IMR-90 (cell line): ENCODE data around the gene TNS2. TPM values are rescaled to one million over a fixed set of nuclear protein-coding genes. Genes with fewer than 3 reads are reported as not detected.

ENCODE experiments used
- ATAC-seq: fragments of 200-7000 bp; cut with Tn5 transposase; 2 replicates; pipeline ENCODE4 v1.9.1; 2020; ENCODE audit warnings: low read depth, mild to moderate bottlenecking, moderate library complexity
- BruUV-seq: library from RNA; stranded (reverse); fragments of 400-500 nt; replicated peaks from 2 replicates; lab custom pipeline; 2021; lab: Mats Ljungman, UMichigan
- CTCF ChIA-PET: fragments of 300-600 bp; formaldehyde crosslinking; extraction: SDS; loops from one replicate; lab custom pipeline; 2021; ENCODE audit warnings: antibody characterized with exemption; lab: Yijun Ruan, JAX
- POLR2A ChIA-PET: fragments of 300-600 bp; sonication (Branson Sonifier 250); formaldehyde crosslinking; loops from one replicate; lab custom pipeline; 2022; ENCODE audit warnings: antibody characterized with exemption; ENCODE audit not compliant: unreplicated experiment; lab: Charles Lee
- DNase-seq: peaks from one replicate; pipeline ENCODE4 v3.0.0; 2013
- H2AFZ ChIP-seq: replicated peaks from 2 replicates; pipeline ENCODE3; 2013; ENCODE audit warnings: low read length, mild to moderate bottlenecking; ENCODE audit not compliant: poor library complexity
- H2AK5ac ChIP-seq: 2 replicates; pipeline ENCODE4 v1.6.1; 2013; ENCODE audit warnings: low read depth, low read length, inconsistent platforms
- H2AK9ac ChIP-seq: replicated peaks from 2 replicates; pipeline ENCODE3; 2013; ENCODE audit warnings: mild to moderate bottlenecking, low read depth, low read length, moderate library complexity; ENCODE audit not compliant: poor library complexity
- H2BK120ac ChIP-seq: 2 replicates; pipeline ENCODE4 v1.6.1; 2013; ENCODE audit warnings: low read depth, low read length, inconsistent platforms
- H2BK15ac ChIP-seq: 3 replicates; pipeline ENCODE4 v1.6.1; 2013; ENCODE audit warnings: low read depth, low read length, inconsistent platforms
- H2BK20ac ChIP-seq: 2 replicates; pipeline ENCODE4 v1.6.1; 2013; ENCODE audit warnings: low read depth, mild to moderate bottlenecking, inconsistent platforms, low read length, moderate library complexity
- H2BK5ac ChIP-seq: 2 replicates; pipeline ENCODE4 v1.6.1; 2013; ENCODE audit warnings: mild to moderate bottlenecking, low read depth, low read length, inconsistent platforms; ENCODE audit not compliant: poor library complexity, severe bottlenecking
- H3K14ac ChIP-seq: replicated peaks from 2 replicates; pipeline ENCODE4 v1.6.1; 2013; ENCODE audit warnings: low read depth, low read length, inconsistent platforms
- H3K18ac ChIP-seq: 2 replicates; pipeline ENCODE4 v1.6.1; 2013; ENCODE audit warnings: low read depth, low read length, control low read depth
- H3K23ac ChIP-seq: 2 replicates; pipeline ENCODE4 v1.6.1; 2013; ENCODE audit warnings: low read depth, low read length, inconsistent platforms
- H3K27ac ChIP-seq: 2 replicates; pipeline ENCODE4 v1.5.1; 2013; ENCODE audit warnings: mild to moderate bottlenecking, control low read depth, low read length; ENCODE audit not compliant: insufficient read depth
- H3K27me3 ChIP-seq: 2 replicates; pipeline ENCODE4 v1.6.1; 2013; ENCODE audit warnings: low read length; ENCODE audit not compliant: control insufficient read depth, insufficient read depth
- H3K36me3 ChIP-seq: 2 replicates; pipeline ENCODE4 v1.6.1; 2013; ENCODE audit warnings: low read length, mixed read lengths; ENCODE audit not compliant: control insufficient read depth, insufficient read depth
- H3K4ac ChIP-seq: 2 replicates; pipeline ENCODE4 v1.6.1; 2013; ENCODE audit warnings: low read depth, low read length, inconsistent platforms
- H3K4me1 ChIP-seq: 2 replicates; pipeline ENCODE4 v1.6.1; 2013; ENCODE audit warnings: low read length, mixed read lengths; ENCODE audit not compliant: control insufficient read depth, insufficient read depth
- H3K4me2 ChIP-seq: 2 replicates; pipeline ENCODE4 v1.6.1; 2013; ENCODE audit warnings: low read depth, mild to moderate bottlenecking, control low read depth, low read length, moderate library complexity
- H3K4me3 ChIP-seq: 2 replicates; pipeline ENCODE4 v1.5.1; 2013; ENCODE audit warnings: low read depth, mild to moderate bottlenecking, control low read depth, low read length, moderate library complexity; ENCODE audit not compliant: insufficient read depth
- H3K56ac ChIP-seq: 2 replicates; pipeline ENCODE4 v1.6.1; 2013; ENCODE audit warnings: low read length, inconsistent platforms; ENCODE audit not compliant: insufficient read depth; ENCODE audit errors: extremely low read depth
- H3K79me1 ChIP-seq, 2 experiments: 2 replicates each; pipeline ENCODE4 v1.6.1; 2013; ENCODE audit warnings: low read length in 2 of 2, inconsistent platforms in 1 of 2, low read depth in 1 of 2
- H3K9ac ChIP-seq: 2 replicates; pipeline ENCODE4 v1.6.1; 2013; ENCODE audit warnings: low read depth, low read length, control low read depth
- H3K9me1 ChIP-seq: 2 replicates; pipeline ENCODE4 v1.6.1; 2013; ENCODE audit warnings: low read length, inconsistent platforms; ENCODE audit not compliant: insufficient read depth
- H3K9me3 ChIP-seq: 2 replicates; pipeline ENCODE4 v1.6.1; 2013; ENCODE audit warnings: low read length; ENCODE audit not compliant: control insufficient read depth, insufficient read depth
- H4K20me1 ChIP-seq: 2 replicates; pipeline ENCODE4 v1.6.1; 2013; ENCODE audit warnings: low read length, inconsistent platforms; ENCODE audit not compliant: insufficient read depth
- H4K5ac ChIP-seq: 2 replicates; pipeline ENCODE4 v1.6.1; 2013; ENCODE audit warnings: mild to moderate bottlenecking, low read depth, low read length, control low read depth
- H4K8ac ChIP-seq, 2 experiments: 2 replicates each; pipeline ENCODE4 v1.6.1; 2013; ENCODE audit warnings: low read depth in 2 of 2, low read length in 2 of 2, control low read depth in 1 of 2, inconsistent platforms in 1 of 2
- H4K91ac ChIP-seq: 2 replicates; pipeline ENCODE4 v1.6.1; 2013; ENCODE audit warnings: low read depth, low read length, inconsistent platforms; ENCODE audit not compliant: insufficient read depth
- CEBPB ChIP-seq: IDR thresholded peaks from 2 replicates; pipeline ENCODE4 v1.6.1; 2012; ENCODE audit warnings: low read depth, low read length, improper control_type of control experiment
- CTCF ChIP-seq: conservative IDR thresholded peaks from 2 replicates; pipeline ENCODE4 v1.5.1; 2012; ENCODE audit warnings: mild to moderate bottlenecking, low read depth, low read length, improper control_type of control experiment
- ELK1 ChIP-seq: fragments of 150-350 bp; IDR thresholded peaks from 2 replicates; pipeline ENCODE4 v1.6.1; 2016; ENCODE audit warnings: low read depth, mild to moderate bottlenecking, low read length, moderate library complexity, borderline replicate concordance
- FOS ChIP-seq: fragments of 150-350 bp; IDR thresholded peaks from 2 replicates; pipeline ENCODE4 v1.6.1; 2016; ENCODE audit warnings: low read depth, low read length
- MAFK ChIP-seq: IDR thresholded peaks from 2 replicates; pipeline ENCODE4 v1.6.1; 2012; ENCODE audit warnings: low read depth, low read length, improper control_type of control experiment
- MAZ ChIP-seq: IDR thresholded peaks from 2 replicates; pipeline ENCODE4 v1.6.1; 2012; ENCODE audit warnings: low read depth, mild to moderate bottlenecking, low read length, improper control_type of control experiment, moderate library complexity, borderline replicate concordance
- MXI1 ChIP-seq: IDR thresholded peaks from 2 replicates; pipeline ENCODE4 v1.6.1; 2012; ENCODE audit warnings: low read depth, mild to moderate bottlenecking, low read length, moderate library complexity, borderline replicate concordance
- NFE2L2 ChIP-seq: fragments of 150-350 bp; IDR thresholded peaks from 2 replicates; pipeline ENCODE4 v1.6.1; 2016; ENCODE audit warnings: low read depth, mild to moderate bottlenecking, low read length
- RAD21 ChIP-seq: IDR thresholded peaks from 2 replicates; pipeline ENCODE4 v1.6.1; 2012; ENCODE audit warnings: low read length, improper control_type of control experiment
- RCOR1 ChIP-seq: IDR thresholded peaks from 2 replicates; pipeline ENCODE4 v1.6.1; 2012; ENCODE audit warnings: mild to moderate bottlenecking, low read length, improper control_type of control experiment; ENCODE audit not compliant: insufficient replicate concordance
- RFX5 ChIP-seq: IDR thresholded peaks from 2 replicates; pipeline ENCODE4 v1.8.0; 2012; ENCODE audit warnings: low read depth, mild to moderate bottlenecking, low read length, moderate library complexity
- SMC3 ChIP-seq: fragments of 150-350 bp; IDR thresholded peaks from 2 replicates; pipeline ENCODE4 v1.6.1; 2016; ENCODE audit warnings: low read depth, mild to moderate bottlenecking, antibody characterized with exemption, low read length, moderate library complexity
- WGBS, 2 experiments: methylation state at CpG; one replicate each; pipeline versions ENCODE4 v1.1.5 to v1.1.7; 2013; ENCODE audit warnings: missing lambda C conversion rate in 2 of 2; ENCODE audit not compliant: insufficient read length in 1 of 2; ENCODE audit errors: extremely low coverage in 2 of 2; 5-methylcytosine and 5-hydroxymethylcytosine counted together
- dilution Hi-C: fragments of 300-500 bp; cut with HindIII; formaldehyde crosslinking; loops from one replicate; pipeline ENCODE4 v1.14.3; 2018; ENCODE audit warnings: low sequenced_read_pairs; ENCODE audit not compliant: unreplicated experiment
- in situ Hi-C: fragments of 300-500 bp; cut with MboI; formaldehyde crosslinking; loops from 3 replicates; pipeline ENCODE4 v1.14.3; 2019; ENCODE audit warnings: low sequenced_read_pairs, inconsistent platforms, mixed read lengths
- intact Hi-C: fragments of 100-400 bp; cut with micrococcal nuclease; formaldehyde crosslinking; loops from 2 replicates; pipeline ENCODE4 v1.10.0; 2022
- polyA plus RNA-seq, 3 experiments: library from polyadenylated mRNA; depleted of rRNA; stranded (reverse); fragments of >200 nt; gene quantifications; 2 replicates each; pipeline ENCODE4 v1.2.3, GENCODE V29; 2012; ENCODE audit warnings: low replicate concordance in 1 of 3
- total RNA-seq: library from RNA; depleted of rRNA; stranded (reverse); fragments of >200 nt; gene quantifications from 2 replicates; pipeline ENCODE4 v1.2.3, GENCODE V29; 2012

The TNS2 gene
- total and polyA plus RNA-seq, 2 of the 4 experiments (the other 2 are of a cell fraction) = 10.4 to 67.2 TPM

GRCh38 chr12:53005215-53005985 is 44.5 kb upstream of the TNS2 start:
- CTCF ChIA-PET = no interaction called here

More at GRCh38 chr12:53005215-53005985, 44.5 kb upstream of the TNS2 start:
- in situ Hi-C loops (no loop called here), dilution Hi-C loops (no loop called here), intact Hi-C loops (no loop called here)
- WGBS, 2 experiments = 0% methylated on average over 2 of the region's 28 CpGs; no CpG with 5 or more reads in 1 of the 2 experiments
- Histone ChIP-seq H3K4me2 (peak overlapping the region; percentile 21), H3K9ac (peak overlapping the region; percentile 75), H3K18ac (no peak overlapping the region; the same call in 1 of the 2 replicates), H3K36me3 (no peaks in the 10 kb centered on the region; the same call in 1 of the 2 replicates), H3K9me1 (peaks cover 7% of the 10 kb centered on the region), H3K9me3 (no peaks in the 10 kb centered on the region), H4K91ac (peak overlapping the region; percentile 75), H2BK5ac (peak overlapping the region; percentile 64), H3K23ac (peak overlapping the region; percentile 68), H3K56ac (peak overlapping the region; percentile 48), H2AK9ac (peak overlapping the region; percentile 92), H4K5ac (peak overlapping the region; percentile 70), H2BK20ac (no peak overlapping the region; the same call in 1 of the 2 replicates), H3K27ac (peak overlapping the region; percentile 66), H3K4ac (peak overlapping the region; percentile 87), H2AFZ (peak overlapping the region; percentile 87), H4K8ac (peak overlapping the region; percentile 67 to 93), H3K27me3 (no peaks in the 10 kb centered on the region), H3K14ac (peak overlapping the region; percentile 87), H3K4me3 (peak overlapping the region; percentile 55), H4K20me1 (peaks cover 38% of the 10 kb centered on the region), H3K4me1 (peaks cover 7% of the 10 kb centered on the region), H2BK120ac (no peak overlapping the region), H3K79me1 (peaks cover 17 to 40% of the 10 kb centered on the region in 2 experiments; a peak in 3 of 4 replicates), H2AK5ac (peak overlapping the region; percentile 28; the same call in 1 of the 2 replicates), H2BK15ac (no peak overlapping the region)
- TSS peak; percentile 94 for BruUV-seq
- POLR2A ChIA-PET = interaction anchor here (0.5 to 0.7 kb wide), 2 partner anchors 37 to 40 kb away, joined by 3 to 7 read pairs; no protein-coding TSS in a partner anchor
- no peak for DNase-seq
- no peak for TF ChIP-seq CTCF
- TF ChIP-seq CEBPB = no peak
- TF ChIP-seq SMC3 = no peak
- TF ChIP-seq RCOR1 = no peak
- TF ChIP-seq MAZ = no peak
- no peak for TF ChIP-seq RAD21
- no peak for TF ChIP-seq RFX5
- no peak for TF ChIP-seq ELK1
- TF ChIP-seq MXI1 = no peak
- TF ChIP-seq FOS = no peak
- no peak for TF ChIP-seq NFE2L2
- TF ChIP-seq MAFK = no peak; the same call in 1 of the 2 replicates
- ATAC-seq = peak; percentile 1
